K562 (cell line): ENCODE results near the gene PGM2L1. TPM values are rescaled to one million over a fixed set of nuclear protein-coding genes. Genes with fewer than 3 reads are reported as not detected.

ENCODE experiments used
- ATAC-seq: fragments of 200-7000 bp; cut with Tn5 transposase; 3 replicates; pipeline ENCODE4 v1.9.1; 2020; ENCODE audit warnings: moderate library complexity
- BruUV-seq: library from RNA; stranded (reverse); fragments of 400-500 nt; replicated peaks from 2 replicates; lab custom pipeline; 2021; lab: Mats Ljungman, UMichigan
- CTCF ChIA-PET: fragments of 300-600 bp; formaldehyde crosslinking; extraction: SDS; loops from one replicate; lab custom pipeline; 2021; ENCODE audit warnings: low intra/inter-chr PET ratio; lab: Yijun Ruan, JAX
- POLR2A ChIA-PET: fragments of 300-600, 350-650 bp; sonication (Branson Sonifier 250); formaldehyde crosslinking; extraction: SDS; loops from one replicate; lab custom pipeline; 2021; ENCODE audit warnings: antibody characterized with exemption, inconsistent platforms; lab: Yijun Ruan, JAX
- DNase-seq, 4 experiments: peaks; one replicate each; pipeline versions ENCODE4 v3.0.0 to v3.0.0-alpha.2; 2011 to 2018; ENCODE audit warnings: low spot score in 3 of 4, mixed read lengths in 3 of 4; ENCODE audit errors: extremely low read depth in 1 of 4
- FAIRE-seq: peaks from 2 replicates; lab custom pipeline; 2011; peaks lifted over from hg19 to GRCh38; lab: Jason Lieb, UNC
- H2AFZ ChIP-seq: 2 replicates; pipeline ENCODE4 v1.6.0; 2011; ENCODE audit warnings: low read depth, low read length, control low read depth, inconsistent platforms
- H3K27ac ChIP-seq: fragments of 200-600 bp; 3 replicates; pipeline ENCODE4 v1.8.0; 2011; ENCODE audit warnings: low read depth, mild to moderate bottlenecking, control low read depth, inconsistent platforms, low read length, moderate library complexity, mixed read lengths; ENCODE audit errors: extremely low read depth
- H3K27me3 ChIP-seq, 2 experiments: fragments of 300-600 bp in 1 of 2; 2 replicates in 1 of 2; 3 replicates in 1 of 2; pipeline versions ENCODE4 v1.6.0 to v1.8.0; 2011; ENCODE audit warnings: inconsistent platforms in 2 of 2, low read length in 2 of 2, mild to moderate bottlenecking in 1 of 2, mixed read lengths in 1 of 2, moderate library complexity in 1 of 2; ENCODE audit not compliant: control insufficient read depth in 2 of 2, insufficient read depth in 2 of 2
- H3K36me3 ChIP-seq: fragments of 300-600 bp; 3 replicates; pipeline ENCODE4 v1.8.0; 2011; ENCODE audit warnings: mild to moderate bottlenecking, low read length, inconsistent platforms; ENCODE audit not compliant: control insufficient read depth, insufficient read depth
- H3K4me1 ChIP-seq, 2 experiments: fragments of 200-600 bp in 1 of 2; replicated peaks in 1 of 2; 2 replicates in 1 of 2; 3 replicates in 1 of 2; pipeline versions ENCODE4 v1.5.1 to v1.8.0; 2011; ENCODE audit warnings: inconsistent platforms in 2 of 2, low read length in 2 of 2, mild to moderate bottlenecking in 1 of 2, mixed read lengths in 1 of 2, moderate library complexity in 1 of 2; ENCODE audit not compliant: control insufficient read depth in 2 of 2, insufficient read depth in 2 of 2
- H3K4me2 ChIP-seq: 2 replicates; pipeline ENCODE4 v1.6.1; 2011; ENCODE audit warnings: low read length, control low read depth, inconsistent platforms, mixed read lengths; ENCODE audit not compliant: insufficient read depth
- H3K4me3 ChIP-seq: fragments of 200-600 bp; sonication (generic), shearing (Covaris generic); 2 replicates; pipeline ENCODE4 v1.5.1; 2016; ENCODE audit warnings: control low read depth, inconsistent platforms
- H3K79me2 ChIP-seq: fragments of 200-600 bp; 3 replicates; pipeline ENCODE4 v1.8.0; 2011; ENCODE audit warnings: low read length, inconsistent platforms; ENCODE audit not compliant: control insufficient read depth, insufficient read depth
- H3K9ac ChIP-seq, 2 experiments: 2 replicates each; pipeline versions ENCODE4 v1.6.0 to v1.6.1; 2011; ENCODE audit warnings: low read depth in 2 of 2, low read length in 2 of 2, control low read depth in 1 of 2, inconsistent platforms in 1 of 2, mild to moderate bottlenecking in 1 of 2, mixed read lengths in 1 of 2; ENCODE audit not compliant: insufficient read depth in 1 of 2
- H3K9me1 ChIP-seq: one replicate; pipeline ENCODE4 v1.6.0; 2011; ENCODE audit warnings: inconsistent platforms, mild to moderate bottlenecking, low read length, moderate library complexity; ENCODE audit not compliant: control insufficient read depth, insufficient read depth
- H3K9me3 ChIP-seq: replicated peaks from 2 replicates; pipeline ENCODE4 v1.5.1; 2011; ENCODE audit warnings: low read depth, low read length, inconsistent platforms; ENCODE audit not compliant: control insufficient read depth, insufficient read depth
- H4K20me1 ChIP-seq: replicated peaks from 2 replicates; pipeline ENCODE4 v1.6.1; 2011; ENCODE audit warnings: low read length, inconsistent platforms, mixed read lengths; ENCODE audit not compliant: control insufficient read depth, insufficient read depth
- BCLAF1 ChIP-seq, 2 experiments: fragments of 450-650 bp in 1 of 2; IDR thresholded peaks; 2 replicates each; pipeline ENCODE4 v1.6.1; 2011 to 2017; ENCODE audit warnings: low read depth in 2 of 2, antibody characterized with exemption in 1 of 2, borderline replicate concordance in 1 of 2, low read length in 1 of 2, mild to moderate bottlenecking in 1 of 2, mixed read lengths in 1 of 2; ENCODE audit not compliant: control insufficient read depth in 1 of 2
- BHLHE40 ChIP-seq: IDR thresholded peaks from 2 replicates; pipeline ENCODE4 v1.6.1; 2011; ENCODE audit warnings: low read length, improper control_type of control experiment
- E2F5 ChIP-seq: sonication (generic); formaldehyde crosslinking; IDR thresholded peaks from 2 replicates; pipeline ENCODE4 v1.8.0; 2022; ENCODE audit warnings: mild to moderate bottlenecking, missing genetic modification reagents
- FOXJ3 ChIP-seq: sonication (generic); formaldehyde crosslinking; IDR thresholded peaks from 2 replicates; pipeline ENCODE4 v1.4.0; 2020; ENCODE audit warnings: mild to moderate bottlenecking, missing genetic modification reagents
- GATA2 ChIP-seq: sonication (generic); formaldehyde crosslinking; IDR thresholded peaks from 2 replicates; pipeline ENCODE4 v1.4.0; 2020; ENCODE audit warnings: mild to moderate bottlenecking, missing genetic modification reagents
- GATAD2B ChIP-seq: fragments of 450-650 bp; IDR thresholded peaks from 2 replicates; pipeline ENCODE4 v1.6.1; 2017; ENCODE audit warnings: mild to moderate bottlenecking, borderline replicate concordance
- HMG20A ChIP-seq: fragments of 450-650 bp; formaldehyde crosslinking; conservative IDR thresholded peaks from 2 replicates; pipeline ENCODE4 v1.4.0; 2020; ENCODE audit warnings: mild to moderate bottlenecking, mixed read lengths
- HMGN3 ChIP-seq: IDR thresholded peaks from 2 replicates; pipeline ENCODE4 v1.6.1; 2011; ENCODE audit warnings: borderline replicate concordance, low read depth, mild to moderate bottlenecking, mixed read lengths, low read length; ENCODE audit not compliant: insufficient read length; ENCODE audit errors: extremely low read depth
- POLR3A ChIP-seq: IDR thresholded peaks from 2 replicates; pipeline ENCODE4 v1.6.1; 2011; ENCODE audit warnings: borderline replicate concordance, mild to moderate bottlenecking, moderate library complexity; ENCODE audit not compliant: insufficient read length, insufficient read depth; ENCODE audit errors: extremely low read depth
- PTRF ChIP-seq: fragments of 450-650 bp; IDR thresholded peaks from 2 replicates; pipeline ENCODE4 v1.6.1; 2016; ENCODE audit warnings: mild to moderate bottlenecking, missing genetic modification characterization, missing compliant biosample characterization
- RAD51 ChIP-seq: fragments of 450-650 bp; IDR thresholded peaks from 2 replicates; pipeline ENCODE4 v1.7.1; 2016; ENCODE audit warnings: low read depth, mild to moderate bottlenecking, borderline replicate concordance
- SIN3B ChIP-seq: fragments of 450-650 bp; IDR thresholded peaks from 2 replicates; pipeline ENCODE4 v1.6.1; 2017; ENCODE audit warnings: low read depth, mild to moderate bottlenecking, moderate library complexity
- SIRT6 ChIP-seq: IDR thresholded peaks from one replicate; pipeline ENCODE4 v1.6.1; 2012; ENCODE audit warnings: low read depth, mild to moderate bottlenecking, control low read depth, inconsistent platforms, low read length, moderate library complexity
- SMAD3 ChIP-seq: fragments of 450-650 bp; formaldehyde crosslinking; conservative IDR thresholded peaks from 2 replicates; pipeline ENCODE4 v1.4.0; 2020; ENCODE audit warnings: mild to moderate bottlenecking
- TAF9B ChIP-seq: fragments of 450-650 bp; IDR thresholded peaks from 2 replicates; pipeline ENCODE4 v1.6.1; 2018; ENCODE audit warnings: mild to moderate bottlenecking; ENCODE audit not compliant: partially characterized antibody
- TSC22D4 ChIP-seq: fragments of 450-650 bp; IDR thresholded peaks from 2 replicates; pipeline ENCODE4 v1.6.1; 2016; ENCODE audit warnings: missing genetic modification characterization, missing biosample characterization, control low read depth
- ZFP91 ChIP-seq: sonication (generic); formaldehyde crosslinking; IDR thresholded peaks from 2 replicates; pipeline ENCODE4 v1.8.0; 2022; ENCODE audit warnings: mild to moderate bottlenecking, missing genetic modification reagents
- ZNF253 ChIP-seq: fragments of 250-450 bp; sonication (Bioruptor Pico); conservative IDR thresholded peaks from 2 replicates; pipeline ENCODE4 v1.6.1; 2021; ENCODE audit warnings: mild to moderate bottlenecking
- ZNF507 ChIP-seq: conservative IDR thresholded peaks from 2 replicates; pipeline ENCODE4 v1.6.1; 2017; ENCODE audit warnings: missing genetic modification characterization, missing compliant biosample characterization
- WGBS: fragments of 100-300 bp; shearing (Covaris generic); methylation state at CpG from one replicate; pipeline ENCODE4 v1.1.6; 2016; ENCODE audit warnings: low coverage, mixed read lengths; ENCODE audit not compliant: insufficient coverage; ENCODE audit errors: missing lambda C conversion rate; 5-methylcytosine and 5-hydroxymethylcytosine counted together
- in situ Hi-C: fragments of 300-500 bp; cut with MboI; formaldehyde crosslinking; loops from 4 replicates; pipeline ENCODE4 v1.15.0; 2018; ENCODE audit warnings: inconsistent platforms, mixed read lengths
- intact Hi-C: fragments of 100-400 bp; cut with micrococcal nuclease; formaldehyde crosslinking; loops from 2 replicates; pipeline ENCODE4 v1.14.2; 2022
- polyA plus RNA-seq, 8 experiments: library from polyadenylated mRNA; depleted of rRNA in 4 of 8; stranded (reverse) in 5 of 8; unstranded in 3 of 8; fragments of >200 nt; fragmentation: Nextera tagmentation in 2 of 8; fragmentation: Illumina TruSeq in 1 of 8; extraction: Ambion mirVana in 2 of 8; extraction: Trizol in 1 of 8; gene quantifications; 2 replicates each; pipeline versions ENCODE4 v1.2.1 to v1.2.3, GENCODE V29; 2011 to 2014; ENCODE audit warnings: inconsistent platforms in 1 of 8, missing spikeins in 1 of 8
- total RNA-seq, 7 experiments: library from RNA; depleted of rRNA in 6 of 7; stranded (reverse); fragments of >200 nt in 6 of 7; fragmentation: Illumina TruSeq in 2 of 7; extraction: Trizol in 2 of 7; gene quantifications; 2 replicates each; pipeline versions ENCODE4 v1.2.1 to v1.2.3, GENCODE V29; 2011 to 2021; ENCODE audit warnings: low replicate concordance in 1 of 7

Gene PGM2L1
- total and polyA plus RNA-seq, 9 of the 15 experiments (the other 6 are each of a cell fraction or from before 2014, with no cell fraction given): 0.32 to 0.95 (median 0.63) TPM

GRCh38 chr11:74338963-74339362 is 59.3 kb downstream of the PGM2L1 start:
- WGBS: 30% methylated on average over 6 of the region's 6 CpGs

More at GRCh38 chr11:74338963-74339362, 59.3 kb downstream of the PGM2L1 start:
- in situ Hi-C loops: no loop called here
- no peaks in the 10 kb centered on the region for H3K4me1 ChIP-seq
- ChIA-PET POLR2A (no interaction called here), CTCF (no interaction called here)
- DNase-seq (no peak), FAIRE-seq (no peak), ATAC-seq (no peak)
- intact Hi-C loops: no loop called here
- no peak overlapping the region for H3K4me3 ChIP-seq
- TF ChIP-seq ZFP91 (CRISPR knock-in tag) (no peak), HMGN3 (no peak), ZNF507 (tag) (no peak), ZNF253 (CRISPR knock-in tag) (no peak), TSC22D4 (tag) (no peak), SMAD3 (no peak), FOXJ3 (no peak), BHLHE40 (no peak), E2F5 (CRISPR knock-in tag) (no peak), BCLAF1 (IDR thresholded peaks at IDR 0.05; ENCODE audit: borderline replicate concordance in 1 of 2, control insufficient read depth in 1 of 2, low read depth in 2 of 2, low read length in 1 of 2) (no peak), GATA2 (CRISPR knock-in tag) (no peak), TAF9B (no peak), GATAD2B (no peak), POLR3A (no peak), SIRT6 (no peak), PTRF (tag) (no peak), SIN3B (no peak), HMG20A (CRISPR knock-in tag) (no peak), RAD51 (no peak)
- no peak overlapping the region for H3K9ac ChIP-seq
- H3K27ac ChIP-seq: no peak overlapping the region
- H2AFZ ChIP-seq: no peak overlapping the region
- H3K79me2 ChIP-seq: no peaks in the 10 kb centered on the region
- no peaks in the 10 kb centered on the region for H3K27me3 ChIP-seq
- H3K9me3 ChIP-seq: no peaks in the 10 kb centered on the region
- no peaks in the 10 kb centered on the region for H3K9me1 ChIP-seq
- no peaks in the 10 kb centered on the region for H4K20me1 ChIP-seq
- BruUV-seq: no TSS peak
- no peaks in the 10 kb centered on the region for H3K36me3 ChIP-seq
- no peak overlapping the region for H3K4me2 ChIP-seq
